Esophagus squamous epithelium (tissue), 5 donors: Measurements from ENCODE around the gene PLEKHA4. TPM values are rescaled to one million over a fixed set of nuclear protein-coding genes. Genes with fewer than 3 reads are reported as not detected.
"Not testable (repeated sequence)": the region's sequence is repeated elsewhere in the genome, so short reads cannot be mapped to it uniquely, and the experiment has no call there.

Source experiments
- DNase-seq: peaks from one replicate; lab custom pipeline; 2025; lab: John Stamatoyannopoulos, UW
- H3K27ac ChIP-seq, 4 donors: fragments of 200-600 bp; sonication (generic); one replicate each; pipeline ENCODE4 v1.5.1; 2016 to 2019; ENCODE audit warnings: mild to moderate bottlenecking in 1 of 4
- H3K27me3 ChIP-seq, 4 donors: fragments of 200-600 bp; sonication (generic); 1 replicate in 3 of 4; 2 replicates in 1 of 4; pipeline versions ENCODE4 v1.5.1 to v1.6.0; 2017 to 2021; ENCODE audit warnings: antibody characterized with exemption in 1 of 4
- H3K36me3 ChIP-seq, 3 donors: fragments of 200-600 bp; sonication (generic); one replicate each; pipeline ENCODE4 v1.5.1; 2016 to 2019
- H3K4me1 ChIP-seq, 3 donors: fragments of 200-600 bp; sonication (generic); one replicate each; pipeline ENCODE4 v1.5.1; 2017 to 2019
- H3K4me3 ChIP-seq, 4 donors: fragments of 200-600 bp; sonication (generic); 1 replicate in 3 of 4; 2 replicates in 1 of 4; pipeline ENCODE4 v1.5.1; 2016 to 2019; ENCODE audit warnings: mild to moderate bottlenecking in 2 of 4, moderate library complexity in 1 of 4
- H3K9me3 ChIP-seq, 3 donors: fragments of 200-600 bp; sonication (generic); one replicate each; pipeline ENCODE4 v1.5.1; 2016 to 2019
- POLR2A ChIP-seq, 4 donors: fragments of 450-650 bp; IDR thresholded peaks; one replicate each; pipeline ENCODE4 v1.6.1; 2017; ENCODE audit warnings: antibody characterized with exemption in 4 of 4, mild to moderate bottlenecking in 4 of 4, moderate library complexity in 3 of 4
- WGBS, 2 donors: methylation state at CpG; one replicate each; pipeline ENCODE4 v1.1.5; 2018; 5-methylcytosine and 5-hydroxymethylcytosine counted together
- intact Hi-C: fragments of 100-400 bp; cut with DNase I; formaldehyde crosslinking; loops from one replicate; pipeline ENCODE4 v1.15.0; 2022
- total RNA-seq, 4 donors: library from RNA; depleted of rRNA; stranded (reverse); fragments of >200 nt; gene quantifications; one replicate each; pipeline ENCODE4 v1.1.0, GENCODE V29; 2016
- TF ChIP-seq, protein P1 (sequence below), 6 experiments: fragments of 450-650 bp in 4 of 6; fragments of 200-600 bp in 2 of 6; sonication (generic) in 2 of 6; IDR thresholded peaks; one replicate each; pipeline ENCODE4 v1.5.1; 2016 to 2019; ENCODE audit warnings: antibody characterized with exemption in 6 of 6, mild to moderate bottlenecking in 4 of 6, moderate library complexity in 4 of 6
- donor health status: DM: yes; HTN: yes; CAD: no.

Gene PLEKHA4
- total RNA-seq, 4 donors from 2014 or later: 2.8 to 9.0 (median 5.6) TPM

DNA sequence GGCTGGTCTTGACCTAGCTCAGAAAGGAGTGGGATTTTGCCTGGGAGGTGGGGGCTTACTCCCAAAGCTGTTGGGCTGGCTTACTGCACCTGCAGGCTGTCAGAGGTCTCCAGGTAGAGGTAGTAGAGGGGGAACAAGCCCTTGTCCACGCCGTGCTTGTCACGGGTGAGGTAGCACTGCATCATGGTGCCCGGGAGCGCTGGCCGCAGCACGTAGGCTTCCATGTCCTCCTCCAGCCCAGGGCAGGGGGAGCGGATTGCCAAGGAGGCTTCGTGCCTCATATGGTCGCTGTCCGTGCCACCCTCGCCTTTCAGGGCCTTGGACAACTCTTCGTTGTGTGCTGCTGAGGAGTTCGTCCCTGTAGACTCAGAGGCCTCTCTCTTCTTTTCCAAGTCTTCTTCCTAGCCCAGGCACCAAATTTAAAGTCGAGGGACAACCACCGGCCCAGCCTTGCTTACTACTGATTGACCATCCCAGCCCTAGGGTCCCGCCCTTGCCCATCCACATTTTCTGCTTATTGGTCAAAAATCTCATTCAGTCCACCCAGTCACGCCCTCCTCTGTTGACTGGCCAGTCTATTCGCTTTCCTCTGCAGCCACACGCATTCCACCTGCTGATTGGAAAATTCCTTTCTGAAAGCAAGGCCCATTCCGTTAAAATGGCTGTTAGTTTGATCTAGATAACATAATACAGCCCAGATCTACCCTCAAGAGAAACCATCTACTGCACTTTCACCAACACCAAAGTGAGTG is 19.6 kb upstream of the PLEKHA4 start:
- intact Hi-C loops: no loop called here
- TF ChIP-seq POLR2A (IDR thresholded peaks at IDR 0.05): no peak
- TF ChIP-seq, protein P1, sequence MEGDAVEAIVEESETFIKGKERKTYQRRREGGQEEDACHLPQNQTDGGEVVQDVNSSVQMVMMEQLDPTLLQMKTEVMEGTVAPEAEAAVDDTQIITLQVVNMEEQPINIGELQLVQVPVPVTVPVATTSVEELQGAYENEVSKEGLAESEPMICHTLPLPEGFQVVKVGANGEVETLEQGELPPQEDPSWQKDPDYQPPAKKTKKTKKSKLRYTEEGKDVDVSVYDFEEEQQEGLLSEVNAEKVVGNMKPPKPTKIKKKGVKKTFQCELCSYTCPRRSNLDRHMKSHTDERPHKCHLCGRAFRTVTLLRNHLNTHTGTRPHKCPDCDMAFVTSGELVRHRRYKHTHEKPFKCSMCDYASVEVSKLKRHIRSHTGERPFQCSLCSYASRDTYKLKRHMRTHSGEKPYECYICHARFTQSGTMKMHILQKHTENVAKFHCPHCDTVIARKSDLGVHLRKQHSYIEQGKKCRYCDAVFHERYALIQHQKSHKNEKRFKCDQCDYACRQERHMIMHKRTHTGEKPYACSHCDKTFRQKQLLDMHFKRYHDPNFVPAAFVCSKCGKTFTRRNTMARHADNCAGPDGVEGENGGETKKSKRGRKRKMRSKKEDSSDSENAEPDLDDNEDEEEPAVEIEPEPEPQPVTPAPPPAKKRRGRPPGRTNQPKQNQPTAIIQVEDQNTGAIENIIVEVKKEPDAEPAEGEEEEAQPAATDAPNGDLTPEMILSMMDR (IDR thresholded peaks at IDR 0.05): no peak
- WGBS, 2 donors: 86 to 93% methylated on average over 13 to 17 of the region's 21 CpGs
- Histone ChIP-seq H3K27me3 (no peaks in the 10 kb centered on the region), H3K36me3 (no peaks in the 10 kb centered on the region), H3K27ac (no peak overlapping the region), H3K9me3 (no peaks in the 10 kb centered on the region), H3K4me1 (peaks cover 0 to 15% (median 0%) of the 10 kb centered on the region in 3 donors), H3K4me3 (no peak overlapping the region)
- no peak for DNase-seq

- peaks cover 4 to 10% (median 6%) of the 10 kb centered on the region in 3 donors for H3K4me1 ChIP-seq
- TF ChIP-seq, protein P1 (IDR thresholded peaks at IDR 0.05): no peak
- no peak for TF ChIP-seq POLR2A (IDR thresholded peaks at IDR 0.05)
- H3K27me3 ChIP-seq: no peaks in the 10 kb centered on the region
- 86 to 96% methylated on average over 5 to 7 of the region's 7 CpGs for WGBS, 2 donors
- no peak for DNase-seq
- peaks cover 0 to 14% (median 0%) of the 10 kb centered on the region in 3 donors for H3K36me3 ChIP-seq
- intact Hi-C loops: no loop called here
- H3K4me3 ChIP-seq: no peak overlapping the region
- peaks cover 0 to 9% (median 8%) of the 10 kb centered on the region in 3 donors for H3K9me3 ChIP-seq
- no peak overlapping the region for H3K27ac ChIP-seq
These were observed 15.3 kb upstream of the PLEKHA4 start for GRCh38 chr19:48883726-48884125.

GRCh38 chr19:48881741-48882657 is 13.6 kb upstream of the PLEKHA4 start:
- TF ChIP-seq POLR2A (IDR thresholded peaks at IDR 0.05): no peak
- TF ChIP-seq, protein P1 (IDR thresholded peaks at IDR 0.05): no peak
- 76 to 79% methylated on average over 26 to 30 of the region's 30 CpGs for WGBS, 2 donors
- intact Hi-C loops: no loop called here
- DNase-seq: no peak
- Histone ChIP-seq H3K9me3 (peaks cover 0 to 9% (median 8%) of the 10 kb centered on the region in 3 donors), H3K27ac (peak overlapping the region in 3 of 4 donors; percentile 20 to 40 (median 25)), H3K4me1 (peaks cover 4 to 27% (median 10%) of the 10 kb centered on the region in 3 donors), H3K4me3 (no peak overlapping the region), H3K27me3 (no peaks in the 10 kb centered on the region), H3K36me3 (peaks cover 0 to 32% (median 4%) of the 10 kb centered on the region in 3 donors)

- H3K4me1 ChIP-seq: peaks cover 17 to 50% (median 25%) of the 10 kb centered on the region in 3 donors
- intact Hi-C loops, H3K27me3 ChIP-seq, H3K9me3 ChIP-seq, H3K4me3 ChIP-seq, DNase-seq: not testable (repeated sequence)
- 87 to 99% methylated on average over 6 to 9 of the region's 9 CpGs for WGBS, 2 donors
- peak overlapping the region in 1 of 4 donors; percentile 48 for H3K27ac ChIP-seq
- H3K36me3 ChIP-seq: peaks cover 7 to 55% (median 9%) of the 10 kb centered on the region in 3 donors
These were observed 11.3 kb upstream of the PLEKHA4 start for GRCh38 chr19:48879696-48880095.

- DNase-seq: no peak
- Histone ChIP-seq H3K27ac (peak overlapping the region; percentile 6 to 100 (median 34)), H3K36me3 (peaks cover 9 to 60% (median 13%) of the 10 kb centered on the region in 3 donors), H3K4me3 (no peak overlapping the region), H3K9me3 (peaks cover 0 to 9% (median 8%) of the 10 kb centered on the region in 3 donors), H3K4me1 (peaks cover 22 to 56% (median 27%) of the 10 kb centered on the region in 3 donors), H3K27me3 (no peaks in the 10 kb centered on the region)
- TF ChIP-seq POLR2A (IDR thresholded peaks at IDR 0.05): no peak
- TF ChIP-seq, protein P1 (IDR thresholded peaks at IDR 0.05): no peak
- intact Hi-C loops: no loop called here
- 86 to 91% methylated on average over 9 to 13 of the region's 13 CpGs for WGBS, 2 donors
These were observed 10.7 kb upstream of the PLEKHA4 start for GRCh38 chr19:48879025-48879637.
